Measurements from ENCODE around the gene SLC35E3. TPM values are rescaled to one million over a fixed set of nuclear protein-coding genes. Genes with fewer than 3 reads are reported as not detected.

Gene SLC35E3
- total RNA-seq, 2 donors from 2014 or later = 5.6 to 6.8 TPM

Other genes starting within 250 kb of the SLC35E3 start
- gene RAP1B, start 135.3 kb upstream of the SLC35E3 start, total RNA-seq = 100 to 1,000 TPM; 162 to 209 TPM
- 100 to 1,000 TPM; 100 to 108 TPM for gene NUP107, start 59.2 kb upstream of the SLC35E3 start, total RNA-seq
- 100 to 1,000 TPM; 191 to 225 TPM for gene MDM2, start 62.0 kb downstream of the SLC35E3 start, total RNA-seq
- gene CPM, start 187.0 kb downstream of the SLC35E3 start, total RNA-seq = 10 to 100 TPM in 1 of 2 donors, 1 to 10 TPM in 1; 8.4 to 17.7 TPM